Measurements from ENCODE around the gene SLC16A3. TPM values are rescaled to one million over a fixed set of nuclear protein-coding genes. Genes with fewer than 3 reads are reported as not detected.
A peak's percentile ranks its signal among the peaks of the same experiment; 100 is the strongest.

Gene SLC16A3
- total RNA-seq, 1 donor from 2014 or later, result 115 TPM

DNA sequence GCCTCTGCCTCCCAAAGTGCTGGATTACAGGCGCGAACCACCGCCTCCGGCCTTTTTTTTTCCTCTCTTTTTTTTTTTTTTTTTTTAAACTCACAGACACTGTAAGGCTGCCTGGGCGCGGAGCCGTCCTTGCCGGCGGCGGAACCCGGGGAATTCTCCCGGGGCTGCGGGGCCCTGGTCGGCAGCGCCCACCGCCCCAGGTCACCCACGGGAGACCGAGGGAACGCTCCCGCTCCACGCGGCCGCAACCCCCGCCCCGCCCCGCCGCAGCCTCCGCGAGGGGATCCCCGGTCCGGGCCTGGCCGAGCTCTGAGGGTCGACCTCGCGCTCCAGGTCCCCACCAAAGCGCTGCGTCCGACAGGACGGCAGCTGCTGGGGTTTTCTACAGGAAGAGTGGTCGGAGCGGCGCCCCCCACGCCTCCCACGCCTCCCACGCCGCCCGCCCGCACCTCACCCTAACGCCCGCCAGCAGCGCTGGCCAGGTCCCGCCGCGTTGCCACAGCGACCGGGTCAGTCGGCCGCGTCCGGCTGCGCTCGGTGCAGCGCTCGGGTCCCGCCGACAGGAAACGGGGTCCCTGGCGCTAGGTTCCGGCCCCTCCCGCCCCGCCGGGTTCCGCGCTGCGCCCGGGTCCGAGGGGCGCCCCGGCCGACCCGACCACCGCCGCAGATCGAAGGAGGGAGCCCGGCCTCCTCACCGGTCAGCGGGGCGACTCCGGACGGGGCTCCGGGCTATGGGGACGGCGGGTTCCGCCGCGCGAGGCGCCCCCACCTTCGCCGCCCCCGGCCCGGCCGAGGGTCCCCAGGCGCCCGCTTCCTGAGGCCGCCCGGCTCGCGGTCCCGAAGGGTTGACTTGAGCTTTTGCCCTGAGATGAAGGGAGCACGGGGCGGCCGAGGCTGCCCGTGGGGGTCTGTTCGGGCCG, 16.3 kb upstream of the SLC16A3 start, which contains the start of gene CCDC57:
TSS of gene CCDC57 (minus strand) at position 512 of the 920 bp plus-strand sequence. CDS start 10,898 bp downstream, outside the sequence.
- H3K27me3 Mint-ChIP-seq (ENCODE audit: insufficient read depth), result peaks cover 2% of the 10 kb centered on the region
- intact Hi-C loops (cut with micrococcal nuclease), result no loop called here
- H3K9me3 Mint-ChIP-seq, result no peaks in the 10 kb centered on the region
- H3K27ac Mint-ChIP-seq, result peak within 1 kb of the TSS; percentile 91
- peaks cover 44% of the 10 kb centered on the region for H3K4me1 Mint-ChIP-seq (ENCODE audit: low read depth)
- peaks cover under 1% of the 10 kb centered on the region for H3K36me3 Mint-ChIP-seq (ENCODE audit: low read depth)
- DNase-seq (ENCODE audit: low spot score), result peak; percentile 69
- peak within 1 kb of the TSS; percentile 79 for H3K4me3 Mint-ChIP-seq

DNA sequence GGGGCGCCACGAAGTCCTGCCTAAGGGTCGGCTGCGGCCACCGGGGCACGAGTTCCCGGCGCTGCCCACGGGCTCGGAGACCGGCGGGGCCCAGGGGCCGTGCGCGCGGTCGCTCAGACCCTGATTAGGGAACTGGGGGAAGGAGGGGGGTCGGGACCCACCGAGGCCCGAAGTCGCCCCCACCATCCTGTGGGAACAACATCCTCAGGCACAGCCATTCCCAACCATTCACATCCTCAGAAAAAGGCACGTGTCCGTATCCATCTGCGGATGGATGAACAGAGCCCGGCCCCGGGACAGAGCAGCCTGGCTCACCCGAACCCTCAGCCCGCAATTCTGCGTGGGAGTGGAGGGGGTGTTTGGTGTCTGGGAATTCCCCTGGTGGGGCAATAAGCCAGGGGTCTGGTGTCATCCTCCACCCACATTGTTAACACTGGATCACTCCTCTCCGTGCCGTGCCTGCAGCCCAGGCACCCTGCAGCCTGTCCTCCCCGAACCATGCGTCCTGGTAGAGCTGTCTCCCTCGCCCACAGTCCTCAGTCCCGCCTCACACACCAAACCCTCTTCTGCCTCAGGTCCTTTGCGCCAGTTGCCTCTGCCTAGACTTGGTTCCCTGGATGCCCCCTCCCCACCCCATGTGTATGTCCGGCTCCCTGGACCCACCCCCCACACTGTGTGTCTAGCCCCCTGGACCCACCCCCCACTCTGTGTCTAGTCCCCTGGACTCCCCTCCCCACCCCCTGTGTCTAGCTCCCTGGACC, 15.4 kb upstream of the SLC16A3 start:
- H3K27ac Mint-ChIP-seq, result peak overlapping the region; percentile 91
- DNase-seq (ENCODE audit: low spot score), result peak; percentile 30
- peaks cover 2% of the 10 kb centered on the region for H3K27me3 Mint-ChIP-seq (ENCODE audit: insufficient read depth)
- intact Hi-C loops (cut with micrococcal nuclease), result no loop called here
- peak overlapping the region; percentile 79 for H3K4me3 Mint-ChIP-seq
- H3K36me3 Mint-ChIP-seq (ENCODE audit: low read depth), result no peaks in the 10 kb centered on the region
- H3K9me3 Mint-ChIP-seq, result no peaks in the 10 kb centered on the region
- peaks cover 42% of the 10 kb centered on the region for H3K4me1 Mint-ChIP-seq (ENCODE audit: low read depth)

DNA sequence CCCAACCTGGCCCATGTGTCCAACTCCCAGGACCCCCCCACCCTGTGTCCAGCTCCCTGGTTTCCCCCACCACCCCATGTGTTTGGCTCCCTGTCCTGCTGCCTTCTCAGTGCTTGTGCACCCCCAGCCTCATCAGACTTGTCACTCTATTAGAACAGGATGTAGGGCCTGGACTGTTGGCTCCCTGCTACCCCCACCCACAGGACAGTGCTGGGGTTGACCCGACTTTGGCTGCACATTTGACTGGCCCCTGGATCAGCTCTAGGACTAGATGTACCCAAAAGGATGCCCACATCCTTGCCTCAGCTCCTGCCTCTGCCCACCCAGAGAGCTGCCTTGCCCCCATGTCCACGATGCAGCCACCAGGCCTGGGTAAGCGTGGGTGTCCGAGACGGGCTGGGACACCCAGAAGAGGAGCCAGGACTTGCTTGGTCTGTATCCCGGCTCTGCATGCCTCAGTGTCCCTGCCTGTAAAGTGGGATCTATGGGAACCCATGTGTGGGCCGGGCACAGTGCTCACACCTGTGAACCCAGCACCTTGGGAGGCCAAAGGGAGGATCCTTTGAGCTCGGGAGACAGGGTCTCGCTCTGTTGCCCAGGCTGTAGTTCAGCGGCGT, 14.7 kb upstream of the SLC16A3 start:
- intact Hi-C loops (cut with micrococcal nuclease), result no loop called here
- no peak for DNase-seq (ENCODE audit: low spot score)
- Mint-ChIP-seq H3K27me3 (ENCODE audit: insufficient read depth) (peaks cover 2% of the 10 kb centered on the region), H3K9me3 (no peaks in the 10 kb centered on the region), H3K36me3 (ENCODE audit: low read depth) (no peaks in the 10 kb centered on the region), H3K27ac (peak overlapping the region; percentile 80), H3K4me3 (peak overlapping the region; percentile 74), H3K4me1 (ENCODE audit: low read depth) (peaks cover 36% of the 10 kb centered on the region)

DNA sequence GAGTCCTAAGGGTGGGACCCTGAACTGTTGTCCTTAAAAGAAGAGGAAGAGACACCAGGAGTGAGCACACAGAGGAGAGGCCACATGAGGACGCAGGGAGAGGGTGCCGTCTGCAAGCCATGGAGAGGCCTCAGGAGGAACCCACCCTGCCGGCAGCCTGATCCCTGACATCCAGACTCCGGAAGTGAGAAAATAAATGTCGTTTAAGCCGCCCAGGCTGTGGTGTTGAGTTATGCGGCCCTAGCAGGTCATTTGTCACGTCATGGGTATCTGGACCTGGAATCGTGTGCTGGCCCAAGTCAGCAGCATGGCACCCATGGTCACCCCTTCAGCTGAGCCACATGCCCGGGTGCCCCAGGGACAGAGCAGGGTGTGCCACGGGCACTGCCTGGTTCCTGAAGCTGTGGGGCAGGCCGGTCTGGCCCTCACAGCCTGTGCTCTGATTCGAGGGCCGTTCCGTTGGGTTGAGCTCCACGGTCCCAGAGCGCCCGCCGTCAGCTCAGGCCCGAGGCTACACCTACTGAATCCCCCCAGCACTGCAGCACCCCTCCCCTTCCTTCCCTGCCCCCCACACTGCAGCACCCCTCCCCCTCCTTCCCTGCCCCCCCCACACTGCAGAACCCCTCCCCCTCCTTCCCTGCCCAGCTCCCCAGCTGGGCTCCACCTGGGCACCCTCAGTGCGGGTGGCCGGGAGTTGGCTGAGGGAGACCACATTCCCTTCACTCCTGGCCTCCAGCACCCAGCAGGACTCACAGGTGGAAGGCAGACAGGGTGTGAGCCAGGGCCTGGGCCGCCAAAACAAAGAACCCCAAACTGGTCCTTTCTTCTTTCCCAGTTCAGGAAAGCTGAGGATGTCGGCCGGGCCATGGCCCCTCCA, 13.5 kb upstream of the SLC16A3 start:
- Mint-ChIP-seq H3K4me3 (no peak overlapping the region), H3K36me3 (ENCODE audit: low read depth) (no peaks in the 10 kb centered on the region), H3K27ac (peak overlapping the region; percentile 84), H3K27me3 (ENCODE audit: insufficient read depth) (peaks cover 2% of the 10 kb centered on the region), H3K4me1 (ENCODE audit: low read depth) (peaks cover 30% of the 10 kb centered on the region), H3K9me3 (no peaks in the 10 kb centered on the region)
- DNase-seq (ENCODE audit: low spot score), result no peak
- intact Hi-C loops (cut with micrococcal nuclease), result no loop called here

DNA sequence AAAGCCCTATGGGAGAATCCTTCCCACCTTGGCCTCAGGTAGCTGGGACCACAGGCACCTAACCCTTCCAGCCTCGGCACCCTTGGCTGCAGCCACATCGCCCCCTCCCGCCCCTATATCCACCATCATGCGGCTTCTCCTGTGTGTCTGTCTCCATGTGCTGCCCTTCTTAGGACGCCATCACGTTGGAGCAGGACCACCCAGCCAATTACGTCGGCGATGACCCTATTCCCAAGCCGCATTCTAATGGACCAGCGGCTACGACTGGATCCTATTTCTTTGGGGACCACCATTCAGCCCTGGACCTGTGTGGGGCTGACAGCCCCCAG, 12.9 kb upstream of the SLC16A3 start:
- Mint-ChIP-seq H3K4me1 (ENCODE audit: low read depth) (peaks cover 30% of the 10 kb centered on the region), H3K27me3 (ENCODE audit: insufficient read depth) (peaks cover 2% of the 10 kb centered on the region), H3K27ac (peak overlapping the region; percentile 84), H3K36me3 (ENCODE audit: low read depth) (no peaks in the 10 kb centered on the region), H3K4me3 (peak overlapping the region; percentile 22), H3K9me3 (no peaks in the 10 kb centered on the region)
- no peak for DNase-seq (ENCODE audit: low spot score)
- intact Hi-C loops (cut with micrococcal nuclease), result loop anchor here (1.0 kb wide), 1 partner anchor 12 kb away; no protein-coding TSS in a partner anchor

DNA sequence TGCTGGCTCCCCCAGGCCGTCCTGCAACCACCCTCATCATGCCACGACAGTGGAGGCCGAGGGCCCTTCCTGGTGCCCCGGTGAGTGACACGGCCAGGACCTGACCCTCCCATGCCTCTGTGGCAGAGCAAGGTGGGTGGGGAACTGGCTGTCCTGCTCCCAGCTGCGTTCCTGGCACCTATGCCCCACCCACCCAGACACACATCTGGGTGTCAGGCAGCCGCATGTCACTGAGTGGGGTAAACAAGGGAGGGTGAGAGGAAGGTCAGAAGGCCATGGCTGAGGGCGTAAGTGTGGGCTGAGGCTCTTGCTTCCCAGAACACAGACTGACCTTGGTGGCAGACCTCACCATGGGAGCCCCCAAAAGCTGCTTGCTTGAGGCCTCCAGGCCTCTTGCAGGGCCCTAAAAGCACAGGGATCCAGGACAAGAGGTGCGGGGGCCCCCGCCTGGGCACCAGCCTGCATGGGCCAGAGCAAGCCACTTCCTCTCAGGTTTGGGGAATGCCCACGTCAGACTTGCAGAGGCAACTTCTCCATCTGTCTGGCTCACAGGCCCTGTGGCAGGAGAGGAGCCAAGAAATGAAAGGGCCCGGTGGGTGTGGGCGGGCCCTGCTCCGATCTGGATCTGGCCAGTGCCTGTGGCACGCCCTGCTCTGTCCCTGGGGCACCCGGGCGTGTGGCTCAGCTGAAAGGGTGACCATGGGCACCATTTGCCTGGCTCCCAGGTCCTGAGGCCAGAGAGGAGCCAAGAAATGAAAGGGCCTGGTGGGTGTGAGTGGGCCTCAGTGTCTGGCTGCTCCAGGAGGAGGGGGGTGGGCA, 12.3 kb upstream of the SLC16A3 start:
- intact Hi-C loops (cut with micrococcal nuclease), result loop anchor here (1.0 kb wide), 1 partner anchor 12 kb away; no protein-coding TSS in a partner anchor
- peaks cover 29% of the 10 kb centered on the region for H3K4me1 Mint-ChIP-seq (ENCODE audit: low read depth)
- H3K9me3 Mint-ChIP-seq, result no peaks in the 10 kb centered on the region
- peaks cover 2% of the 10 kb centered on the region for H3K27me3 Mint-ChIP-seq (ENCODE audit: insufficient read depth)
- peak overlapping the region; percentile 84 for H3K27ac Mint-ChIP-seq
- no peaks in the 10 kb centered on the region for H3K36me3 Mint-ChIP-seq (ENCODE audit: low read depth)
- peak overlapping the region; percentile 22 for H3K4me3 Mint-ChIP-seq
- peak; percentile 35 for DNase-seq (ENCODE audit: low spot score)

DNA sequence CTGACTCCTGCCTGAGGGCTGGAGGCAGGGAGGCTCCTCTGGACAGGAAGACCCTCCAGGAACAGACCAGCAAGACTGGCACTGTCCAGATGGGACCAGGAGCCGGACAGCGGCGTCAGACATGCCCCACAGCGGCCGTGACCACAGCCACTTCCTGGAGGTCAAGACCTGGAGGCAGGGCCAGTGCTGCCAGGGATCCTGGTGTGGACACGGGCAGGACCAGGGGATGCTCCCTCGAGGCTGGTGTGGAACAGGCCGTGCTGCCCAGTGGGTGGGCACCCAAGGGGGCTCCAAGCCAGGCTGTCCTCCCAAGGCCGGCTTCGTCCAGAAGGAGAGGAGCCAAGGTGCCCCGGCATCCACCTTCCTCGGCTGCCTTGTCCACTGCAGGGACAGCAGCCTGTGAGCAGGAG, 11.7 kb upstream of the SLC16A3 start:
- H3K4me1 Mint-ChIP-seq (ENCODE audit: low read depth), result peaks cover 23% of the 10 kb centered on the region
- peaks cover 2% of the 10 kb centered on the region for H3K27me3 Mint-ChIP-seq (ENCODE audit: insufficient read depth)
- no peak for DNase-seq (ENCODE audit: low spot score)
- no peak overlapping the region for H3K4me3 Mint-ChIP-seq
- intact Hi-C loops (cut with micrococcal nuclease), result no loop called here
- H3K36me3 Mint-ChIP-seq (ENCODE audit: low read depth), result no peaks in the 10 kb centered on the region
- H3K9me3 Mint-ChIP-seq, result no peaks in the 10 kb centered on the region
- H3K27ac Mint-ChIP-seq, result peak overlapping the region; percentile 84

DNA sequence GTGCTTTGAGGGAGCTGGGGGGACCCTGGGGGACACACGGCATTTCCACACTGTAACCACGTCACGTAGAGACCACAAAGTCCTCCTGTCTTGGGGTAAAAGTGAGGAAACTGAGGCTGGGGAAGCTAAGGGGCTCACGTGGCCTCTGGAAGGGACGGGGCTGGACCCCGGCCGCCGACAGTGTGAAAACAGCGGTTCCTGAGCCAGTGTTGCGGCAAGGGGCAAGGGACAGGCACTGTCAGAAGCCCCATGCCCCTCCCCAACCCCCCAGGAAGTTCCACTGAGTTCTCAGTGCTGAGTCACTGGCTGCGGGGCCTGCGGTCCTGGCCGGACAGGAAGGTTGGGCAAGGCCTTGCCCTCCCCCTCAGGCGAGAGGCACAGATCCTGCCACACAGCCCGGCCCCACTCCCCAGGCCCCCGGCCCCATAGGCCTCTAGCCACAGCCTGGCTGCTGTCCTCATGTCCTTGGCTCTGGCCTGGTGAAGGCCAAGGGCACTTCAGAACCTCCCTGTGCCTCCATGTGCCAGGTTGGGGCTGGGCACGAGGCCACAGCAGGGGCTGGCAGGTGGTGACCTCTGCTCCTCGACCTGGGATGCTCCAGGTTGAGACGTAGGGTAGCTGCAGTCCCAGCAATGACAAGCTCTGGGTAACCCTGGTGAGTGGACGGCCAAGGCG, 11.2 kb upstream of the SLC16A3 start:
- Mint-ChIP-seq H3K4me3 (no peak overlapping the region), H3K27ac (no peak overlapping the region), H3K27me3 (ENCODE audit: insufficient read depth) (peaks cover 2% of the 10 kb centered on the region), H3K9me3 (no peaks in the 10 kb centered on the region), H3K36me3 (ENCODE audit: low read depth) (no peaks in the 10 kb centered on the region), H3K4me1 (ENCODE audit: low read depth) (peaks cover 23% of the 10 kb centered on the region)
- intact Hi-C loops (cut with micrococcal nuclease), result no loop called here
- no peak for DNase-seq (ENCODE audit: low spot score)

DNA sequence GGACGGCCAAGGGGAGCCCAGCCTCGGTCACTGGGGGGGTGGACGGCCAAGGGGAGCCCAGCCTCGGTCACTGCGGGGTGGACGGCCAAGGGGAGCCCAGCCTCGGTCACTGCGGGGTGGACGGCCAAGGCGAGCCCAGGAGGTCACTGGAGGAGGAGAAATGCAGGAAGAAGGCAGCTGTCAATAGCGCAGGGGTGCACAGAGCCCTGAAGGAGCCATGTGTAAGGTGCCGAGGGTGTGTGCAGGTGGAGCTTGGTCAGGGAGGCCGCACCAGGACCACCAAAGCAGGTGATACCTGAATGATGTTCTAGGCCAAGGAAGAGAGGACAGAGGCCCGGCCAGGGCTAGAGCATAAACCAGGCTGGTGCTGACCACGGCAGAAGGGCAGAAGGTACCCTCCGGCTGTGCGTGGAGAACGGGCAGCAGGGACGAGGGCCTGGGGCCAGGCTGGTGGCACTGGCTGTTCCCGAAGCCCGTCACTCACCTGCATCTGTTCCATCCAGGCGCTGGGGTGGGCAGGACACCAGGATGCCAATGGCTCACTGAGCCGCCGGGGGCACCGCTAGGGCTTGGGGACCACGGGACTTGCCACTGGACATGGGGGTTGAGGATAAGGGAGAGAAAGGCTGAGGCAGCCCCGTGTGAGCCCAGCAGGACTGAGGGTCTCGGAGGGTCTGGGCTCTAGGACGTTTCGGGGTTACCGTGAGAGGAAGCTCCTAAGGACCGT, 10.3 kb upstream of the SLC16A3 start:
- H3K27ac Mint-ChIP-seq, result peak overlapping the region; percentile 29
- peaks cover 23% of the 10 kb centered on the region for H3K4me1 Mint-ChIP-seq (ENCODE audit: low read depth)
- peaks cover 2% of the 10 kb centered on the region for H3K27me3 Mint-ChIP-seq (ENCODE audit: insufficient read depth)
- H3K36me3 Mint-ChIP-seq (ENCODE audit: low read depth), result no peaks in the 10 kb centered on the region
- no peak overlapping the region for H3K4me3 Mint-ChIP-seq
- DNase-seq (ENCODE audit: low spot score), result no peak
- H3K9me3 Mint-ChIP-seq, result no peaks in the 10 kb centered on the region
- intact Hi-C loops (cut with micrococcal nuclease), result no loop called here

DNA sequence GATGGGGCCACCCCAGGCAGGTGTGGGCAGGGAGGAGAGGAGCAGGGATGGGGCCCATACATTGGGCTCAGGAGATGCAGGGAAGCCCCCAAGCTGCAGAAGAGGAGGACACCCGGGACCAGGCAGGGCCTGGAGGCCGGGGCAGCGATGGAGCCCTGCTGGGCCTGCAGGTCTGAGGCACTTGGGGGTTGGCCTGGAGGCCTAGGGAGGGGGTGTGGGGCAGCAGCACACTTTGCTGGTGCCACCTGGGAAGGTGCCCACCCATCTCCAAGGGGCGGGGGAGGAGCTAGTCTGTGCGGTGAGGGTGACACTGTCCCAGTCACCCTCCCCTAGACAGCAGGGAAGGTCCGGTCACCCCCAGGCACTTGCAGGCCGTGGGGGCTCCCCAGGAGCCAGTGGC, 9.8 kb upstream of the SLC16A3 start:
- H3K4me1 Mint-ChIP-seq (ENCODE audit: low read depth), result peaks cover 22% of the 10 kb centered on the region
- H3K4me3 Mint-ChIP-seq, result no peak overlapping the region
- no peaks in the 10 kb centered on the region for H3K27me3 Mint-ChIP-seq (ENCODE audit: insufficient read depth)
- no peaks in the 10 kb centered on the region for H3K36me3 Mint-ChIP-seq (ENCODE audit: low read depth)
- intact Hi-C loops (cut with micrococcal nuclease), result no loop called here
- H3K27ac Mint-ChIP-seq, result peak overlapping the region; percentile 29
- no peaks in the 10 kb centered on the region for H3K9me3 Mint-ChIP-seq
- no peak for DNase-seq (ENCODE audit: low spot score)
